HFFc6 (cell line): ENCODE data around the gene PRAME. TPM values are rescaled to one million over a fixed set of nuclear protein-coding genes. Genes with fewer than 3 reads are reported as not detected.

Experiments used
- DNase-seq: peaks from one replicate; pipeline ENCODE4 v3.0.0-alpha.2; 2018
- H3K27ac Mint-ChIP-seq: 2 replicates; pipeline ENCODE4 v1.8.0; 2020; ENCODE audit warnings: mild to moderate bottlenecking, mixed read lengths
- H3K27me3 Mint-ChIP-seq: 2 replicates; pipeline ENCODE4 v1.8.0; 2021; ENCODE audit warnings: mild to moderate bottlenecking, moderate library complexity, mixed read lengths; ENCODE audit not compliant: insufficient read depth
- H3K36me3 Mint-ChIP-seq: 2 replicates; pipeline ENCODE4 v1.8.0; 2021; ENCODE audit warnings: low read depth, mixed read lengths
- H3K4me1 Mint-ChIP-seq: 2 replicates; pipeline ENCODE4 v1.8.0; 2020; ENCODE audit warnings: low read depth, mixed read lengths
- H3K4me3 Mint-ChIP-seq: 2 replicates; pipeline ENCODE4 v1.8.0; 2020; ENCODE audit warnings: mild to moderate bottlenecking, moderate library complexity, mixed read lengths
- H3K9me3 Mint-ChIP-seq: 2 replicates; pipeline ENCODE4 v1.8.0; 2020; ENCODE audit warnings: mild to moderate bottlenecking, mixed read lengths
- total RNA-seq, 6 experiments: library from RNA; stranded (reverse); fragmentation: NEBNext Ultra II Directional; extraction: Animal tissue kit (Norgen Biotek cat#: 25700); gene quantifications; 2 replicates in 1 of 6; 3 replicates in 5 of 6; pipeline ENCODE4 v1.2.3, GENCODE V29; 2021
- TF ChIP-seq, protein P1 (sequence below): fragments of 200-600 bp; sonication (generic); IDR thresholded peaks from 2 replicates; pipeline ENCODE4 v1.5.0; 2021; ENCODE audit warnings: antibody characterized with exemption, mild to moderate bottlenecking

The PRAME gene
- total RNA-seq, 6 experiments from 2014 or later, result not detected

DNA sequence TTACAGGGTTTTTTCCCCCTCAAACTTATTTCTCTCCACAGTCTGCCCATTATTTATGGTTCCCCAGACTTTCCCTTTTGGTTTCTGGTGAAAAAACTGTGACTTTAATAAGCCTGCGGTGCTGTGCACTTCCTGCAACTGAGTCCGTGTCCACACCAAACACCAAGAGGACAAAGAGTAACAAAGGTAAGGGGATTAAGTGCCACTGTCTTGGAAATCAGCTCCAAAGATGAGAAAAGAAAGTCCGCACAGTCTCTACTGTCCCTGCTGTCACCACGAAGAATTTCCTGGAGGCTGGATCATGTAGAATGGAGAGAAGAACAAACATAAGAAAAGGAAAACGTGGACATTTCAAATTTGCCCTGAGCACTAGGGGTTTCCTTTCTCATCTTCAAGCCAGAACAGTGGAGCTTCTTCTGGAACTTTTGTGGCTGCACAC is 17.9 kb upstream of the PRAME start:
- Mint-ChIP-seq H3K27me3 (peaks cover 15% of the 10 kb centered on the region), H3K36me3 (no peaks in the 10 kb centered on the region), H3K4me3 (no peak overlapping the region), H3K27ac (no peak overlapping the region), H3K4me1 (no peaks in the 10 kb centered on the region), H3K9me3 (no peaks in the 10 kb centered on the region)
- TF ChIP-seq, protein P1, sequence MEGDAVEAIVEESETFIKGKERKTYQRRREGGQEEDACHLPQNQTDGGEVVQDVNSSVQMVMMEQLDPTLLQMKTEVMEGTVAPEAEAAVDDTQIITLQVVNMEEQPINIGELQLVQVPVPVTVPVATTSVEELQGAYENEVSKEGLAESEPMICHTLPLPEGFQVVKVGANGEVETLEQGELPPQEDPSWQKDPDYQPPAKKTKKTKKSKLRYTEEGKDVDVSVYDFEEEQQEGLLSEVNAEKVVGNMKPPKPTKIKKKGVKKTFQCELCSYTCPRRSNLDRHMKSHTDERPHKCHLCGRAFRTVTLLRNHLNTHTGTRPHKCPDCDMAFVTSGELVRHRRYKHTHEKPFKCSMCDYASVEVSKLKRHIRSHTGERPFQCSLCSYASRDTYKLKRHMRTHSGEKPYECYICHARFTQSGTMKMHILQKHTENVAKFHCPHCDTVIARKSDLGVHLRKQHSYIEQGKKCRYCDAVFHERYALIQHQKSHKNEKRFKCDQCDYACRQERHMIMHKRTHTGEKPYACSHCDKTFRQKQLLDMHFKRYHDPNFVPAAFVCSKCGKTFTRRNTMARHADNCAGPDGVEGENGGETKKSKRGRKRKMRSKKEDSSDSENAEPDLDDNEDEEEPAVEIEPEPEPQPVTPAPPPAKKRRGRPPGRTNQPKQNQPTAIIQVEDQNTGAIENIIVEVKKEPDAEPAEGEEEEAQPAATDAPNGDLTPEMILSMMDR, result no peak
- DNase-seq, result no peak

DNA sequence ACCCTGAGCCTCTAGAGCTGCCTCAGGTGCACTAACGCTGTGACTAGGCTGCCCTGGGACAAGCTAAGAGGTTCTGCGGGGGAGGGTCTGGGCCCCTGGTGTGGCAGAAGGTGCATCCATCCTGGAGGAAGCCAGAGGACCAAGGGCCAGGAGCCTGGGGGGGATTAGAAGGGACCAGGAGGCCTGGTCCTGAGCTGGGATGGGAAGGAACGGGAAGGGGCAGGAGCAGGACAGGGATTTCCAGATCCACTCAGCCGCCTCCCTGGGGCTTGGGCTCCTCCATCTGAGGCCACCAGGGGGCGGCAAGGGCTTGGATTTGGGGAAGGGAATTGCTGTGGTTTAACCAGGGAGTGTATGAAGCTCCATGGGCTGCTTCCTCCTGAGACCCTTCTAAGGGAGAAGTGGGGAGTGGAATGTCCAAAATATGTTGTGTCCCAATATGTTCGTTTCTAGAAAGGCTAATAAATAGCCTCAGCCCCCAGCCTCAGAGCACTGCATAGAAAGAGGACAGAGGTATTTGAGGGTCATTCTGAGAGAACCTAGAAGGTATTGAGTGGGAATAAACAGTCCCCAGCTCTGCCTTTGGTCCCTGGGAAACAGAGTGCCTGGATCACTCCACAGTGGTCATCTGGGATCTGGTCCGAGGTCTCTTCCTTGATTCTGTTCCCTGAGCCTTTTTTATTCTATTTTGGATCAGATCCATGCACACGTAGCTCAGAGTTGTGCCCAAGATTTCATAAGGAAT is 17.4 kb upstream of the PRAME start:
- Mint-ChIP-seq H3K4me3 (no peak overlapping the region), H3K27ac (no peak overlapping the region), H3K36me3 (no peaks in the 10 kb centered on the region), H3K9me3 (no peaks in the 10 kb centered on the region), H3K27me3 (peaks cover 16% of the 10 kb centered on the region), H3K4me1 (no peaks in the 10 kb centered on the region)
- DNase-seq, result peak; percentile 15
- TF ChIP-seq, protein P1, result peak; percentile 83

DNA sequence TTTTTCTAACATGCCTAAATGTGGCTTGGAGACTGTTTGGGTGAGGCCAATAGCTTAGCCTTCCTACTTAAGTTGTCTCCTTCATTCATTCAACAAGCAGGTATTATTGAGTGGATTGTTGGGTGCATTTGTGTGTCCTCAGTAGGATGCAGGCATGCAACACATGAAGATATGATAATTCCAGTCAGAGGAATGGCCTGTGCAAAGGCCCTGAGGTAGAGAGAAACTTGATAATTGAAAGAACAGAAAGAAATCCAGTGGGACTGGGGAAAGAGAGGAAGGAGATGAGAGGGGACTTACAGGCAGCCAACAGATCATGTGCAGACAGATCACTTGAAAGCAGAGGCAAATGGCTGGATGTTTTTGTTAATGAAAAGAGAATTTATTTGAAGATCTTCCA is 15.3 kb upstream of the PRAME start:
- Mint-ChIP-seq H3K4me1 (no peaks in the 10 kb centered on the region), H3K27ac (no peak overlapping the region), H3K27me3 (peaks cover 16% of the 10 kb centered on the region), H3K36me3 (no peaks in the 10 kb centered on the region), H3K4me3 (no peak overlapping the region), H3K9me3 (no peaks in the 10 kb centered on the region)
- TF ChIP-seq, protein P1, result no peak
- no peak for DNase-seq

DNA sequence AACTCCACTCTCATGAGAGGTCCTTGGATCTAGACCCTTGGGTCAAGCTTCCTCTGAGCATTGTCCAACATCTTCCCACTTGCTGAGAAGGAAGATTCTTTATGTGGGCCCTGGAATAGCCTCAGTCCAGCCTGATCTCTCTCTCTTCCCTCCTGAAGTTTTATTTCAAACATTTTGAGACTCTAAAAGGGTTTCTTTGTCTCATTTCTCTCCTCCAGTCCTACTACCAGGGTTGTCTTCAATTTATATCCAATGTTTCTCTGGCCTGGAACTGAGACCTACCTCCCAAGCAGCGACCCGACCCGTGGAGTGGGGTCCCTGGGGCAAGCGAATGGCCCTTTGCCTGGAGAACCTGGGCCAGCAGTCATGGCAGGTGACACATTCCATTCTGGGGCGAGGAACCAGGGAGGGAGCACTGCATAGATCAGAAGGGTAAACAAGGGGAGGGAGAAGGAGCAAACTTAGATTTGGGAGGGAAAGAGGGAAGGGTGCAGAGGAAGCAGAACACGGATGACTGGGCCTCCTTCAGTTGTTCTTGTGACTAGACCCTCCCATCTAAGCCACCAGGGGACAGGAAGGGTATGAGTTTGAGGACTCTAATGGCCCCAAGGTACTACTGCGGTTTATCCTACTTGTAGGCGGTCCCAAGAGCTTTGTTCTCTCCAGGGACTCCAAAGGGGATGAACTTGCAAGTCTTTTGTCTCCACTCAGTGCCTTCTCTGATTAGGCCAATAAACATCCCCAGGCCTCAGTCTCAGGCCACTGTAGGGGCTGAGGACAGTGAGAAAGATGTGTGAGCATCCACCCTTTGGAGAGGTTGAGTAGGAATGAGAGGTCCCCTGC is 14.2 kb upstream of the PRAME start:
- TF ChIP-seq, protein P1, result no peak
- H3K36me3 Mint-ChIP-seq, result no peaks in the 10 kb centered on the region
- no peak overlapping the region for H3K27ac Mint-ChIP-seq
- peaks cover 18% of the 10 kb centered on the region for H3K27me3 Mint-ChIP-seq
- no peaks in the 10 kb centered on the region for H3K4me1 Mint-ChIP-seq
- no peak overlapping the region for H3K4me3 Mint-ChIP-seq
- no peak for DNase-seq
- H3K9me3 Mint-ChIP-seq, result no peaks in the 10 kb centered on the region

DNA sequence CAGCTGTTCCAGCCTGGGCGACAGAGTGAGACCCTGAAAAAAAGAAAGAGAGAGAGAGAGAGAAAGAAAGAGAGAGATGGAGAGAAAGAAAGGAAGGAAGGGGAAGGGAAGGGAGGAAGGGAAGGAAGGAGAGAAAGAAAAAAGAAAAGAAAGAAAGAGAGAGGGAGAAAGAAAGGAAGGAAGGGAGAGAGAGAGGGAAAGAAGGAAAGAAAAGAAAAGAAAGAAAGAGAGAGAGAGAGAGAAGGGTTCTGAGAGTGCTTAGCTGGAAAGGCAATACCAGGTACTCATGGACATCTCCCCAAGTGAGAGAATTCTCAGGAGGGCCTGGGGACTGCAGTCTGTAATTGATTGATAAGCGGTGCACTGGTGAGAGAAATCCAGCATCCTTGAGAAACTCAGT is 12.8 kb upstream of the PRAME start:
- Mint-ChIP-seq H3K9me3 (no peaks in the 10 kb centered on the region), H3K4me1 (no peaks in the 10 kb centered on the region), H3K27me3 (peaks cover 14% of the 10 kb centered on the region), H3K27ac (no peak overlapping the region), H3K4me3 (no peak overlapping the region), H3K36me3 (no peaks in the 10 kb centered on the region)
- TF ChIP-seq, protein P1, result no peak
- DNase-seq, result no peak
